Measurements from ENCODE around the gene NUMBL.

- no peak for TF ChIP-seq POLR2A (IDR thresholded peaks at IDR 0.05)
- TF ChIP-seq, protein P1, sequence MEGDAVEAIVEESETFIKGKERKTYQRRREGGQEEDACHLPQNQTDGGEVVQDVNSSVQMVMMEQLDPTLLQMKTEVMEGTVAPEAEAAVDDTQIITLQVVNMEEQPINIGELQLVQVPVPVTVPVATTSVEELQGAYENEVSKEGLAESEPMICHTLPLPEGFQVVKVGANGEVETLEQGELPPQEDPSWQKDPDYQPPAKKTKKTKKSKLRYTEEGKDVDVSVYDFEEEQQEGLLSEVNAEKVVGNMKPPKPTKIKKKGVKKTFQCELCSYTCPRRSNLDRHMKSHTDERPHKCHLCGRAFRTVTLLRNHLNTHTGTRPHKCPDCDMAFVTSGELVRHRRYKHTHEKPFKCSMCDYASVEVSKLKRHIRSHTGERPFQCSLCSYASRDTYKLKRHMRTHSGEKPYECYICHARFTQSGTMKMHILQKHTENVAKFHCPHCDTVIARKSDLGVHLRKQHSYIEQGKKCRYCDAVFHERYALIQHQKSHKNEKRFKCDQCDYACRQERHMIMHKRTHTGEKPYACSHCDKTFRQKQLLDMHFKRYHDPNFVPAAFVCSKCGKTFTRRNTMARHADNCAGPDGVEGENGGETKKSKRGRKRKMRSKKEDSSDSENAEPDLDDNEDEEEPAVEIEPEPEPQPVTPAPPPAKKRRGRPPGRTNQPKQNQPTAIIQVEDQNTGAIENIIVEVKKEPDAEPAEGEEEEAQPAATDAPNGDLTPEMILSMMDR (IDR thresholded peaks at IDR 0.05) = no peak
Measured at GRCh38 chr19:40638327-40638726, 52.1 kb downstream of the NUMBL start.

Data from heart left ventricle (tissue), 13 donors.